GM12878 (cell line): ENCODE results near the gene NUDT14. TPM values are rescaled to one million over a fixed set of nuclear protein-coding genes. Genes with fewer than 3 reads are reported as not detected.

Experiments
- ATAC-seq: fragments of 200-7000 bp; cut with Tn5 transposase; 3 replicates; pipeline ENCODE4 v1.9.1; 2020; ENCODE audit warnings: mild to moderate bottlenecking, moderate library complexity
- BruUV-seq: library from RNA; stranded (reverse); fragments of 400-500 nt; replicated peaks from 2 replicates; lab custom pipeline; 2021; lab: Mats Ljungman, UMichigan
- CTCF ChIA-PET: fragments of 300-600 bp; sonication (Branson Sonifier 250); formaldehyde crosslinking; extraction: SDS; loops from one replicate; lab custom pipeline; 2021; ENCODE audit warnings: inconsistent platforms; lab: Yijun Ruan, JAX
- POLR2A ChIA-PET: fragments of 350-600 bp; formaldehyde crosslinking; extraction: SDS; loops from one replicate; lab custom pipeline; 2021; ENCODE audit warnings: inconsistent platforms; lab: Charles Lee
- RAD21 ChIA-PET: fragments of 300-600 bp; sonication (Branson Sonifier 250); formaldehyde crosslinking; loops from one replicate; lab custom pipeline; 2023; ENCODE audit warnings: antibody characterized with exemption; ENCODE audit not compliant: unreplicated experiment; lab: Charles Lee
- SMC1A ChIA-PET: fragments of 300-600 bp; sonication (Branson Sonifier 250); formaldehyde crosslinking; loops from one replicate; lab custom pipeline; 2023; ENCODE audit not compliant: unreplicated experiment, uncharacterized antibody; lab: Charles Lee
- DNase-seq: peaks from one replicate; pipeline ENCODE4 v3.0.0-alpha.2; 2011; ENCODE audit warnings: low read depth, low spot score
- FAIRE-seq: peaks from 3 replicates; lab custom pipeline; 2011; peaks lifted over from hg19 to GRCh38; lab: Jason Lieb, UNC
- H2AFZ ChIP-seq: 2 replicates; pipeline ENCODE4 v1.6.0; 2011; ENCODE audit warnings: low read depth, low read length, control low read depth; ENCODE audit not compliant: control insufficient read depth
- H3K27ac ChIP-seq: 2 replicates; pipeline ENCODE4 v1.5.1; 2011; ENCODE audit warnings: control low read depth; ENCODE audit not compliant: control insufficient read depth, insufficient read depth
- H3K27me3 ChIP-seq, 2 experiments: replicated peaks in 1 of 2; 2 replicates each; pipeline versions ENCODE4 v1.6.0 to v1.6.1; 2011; ENCODE audit warnings: low read length in 1 of 2; ENCODE audit not compliant: control insufficient read depth in 2 of 2, insufficient read depth in 2 of 2
- H3K36me3 ChIP-seq, 2 experiments: 2 replicates each; pipeline ENCODE4 v1.5.1; 2011; ENCODE audit warnings: low read length in 1 of 2; ENCODE audit not compliant: control insufficient read depth in 2 of 2, insufficient read depth in 2 of 2
- H3K4me1 ChIP-seq: 2 replicates; pipeline ENCODE4 v1.6.1; 2011; ENCODE audit warnings: mild to moderate bottlenecking, low read length, moderate library complexity, mixed read lengths; ENCODE audit not compliant: control insufficient read depth, insufficient read depth
- H3K4me2 ChIP-seq: 2 replicates; pipeline ENCODE4 v1.6.0; 2011; ENCODE audit warnings: control low read depth; ENCODE audit not compliant: control insufficient read depth, insufficient read depth
- H3K4me3 ChIP-seq: fragments of 200-600 bp; sonication (generic); 2 replicates; pipeline ENCODE4 v1.5.1; 2016
- H3K79me2 ChIP-seq: 2 replicates; pipeline ENCODE4 v1.6.0; 2011; ENCODE audit warnings: low read length; ENCODE audit not compliant: control insufficient read depth, insufficient read depth
- H3K9ac ChIP-seq: 2 replicates; pipeline ENCODE4 v1.8.0; 2011; ENCODE audit warnings: low read length, control low read depth, mixed read lengths; ENCODE audit not compliant: control insufficient read depth, insufficient read depth
- H3K9me3 ChIP-seq: replicated peaks from 3 replicates; pipeline ENCODE4 v1.5.1; 2011; ENCODE audit warnings: mild to moderate bottlenecking, low read length; ENCODE audit not compliant: control insufficient read depth, insufficient read depth
- H4K20me1 ChIP-seq: 2 replicates; pipeline ENCODE4 v1.6.0; 2011; ENCODE audit not compliant: control insufficient read depth, insufficient read depth
- CBFB ChIP-seq: IDR thresholded peaks from 2 replicates; pipeline ENCODE4 v1.6.1; 2016; ENCODE audit warnings: antibody characterized with exemption, low read depth
- CREB1 ChIP-seq: IDR thresholded peaks from 2 replicates; pipeline ENCODE4 v1.6.1; 2012; ENCODE audit warnings: low read depth, mild to moderate bottlenecking, inconsistent platforms
- EP300 ChIP-seq, 2 experiments: fragments of 150-350 bp in 1 of 2; IDR thresholded peaks; 2 replicates each; pipeline ENCODE4 v1.6.1; 2011 to 2012; ENCODE audit warnings: low read depth in 2 of 2, low read length in 2 of 2, borderline replicate concordance in 1 of 2, improper control_type of control experiment in 1 of 2, inconsistent platforms in 1 of 2; ENCODE audit not compliant: control insufficient read depth in 1 of 2
- ESRRA ChIP-seq: IDR thresholded peaks from 2 replicates; pipeline ENCODE4 v1.6.1; 2012; ENCODE audit warnings: mild to moderate bottlenecking, low read length, improper control_type of control experiment
- FOXM1 ChIP-seq: IDR thresholded peaks from 2 replicates; pipeline ENCODE4 v1.6.1; 2012; ENCODE audit warnings: low read depth, mild to moderate bottlenecking, inconsistent platforms, low read length, moderate library complexity
- IRF4 ChIP-seq: IDR thresholded peaks from 2 replicates; pipeline ENCODE4 v1.6.1; 2011; ENCODE audit warnings: low read depth, low read length
- POLR2A ChIP-seq: IDR thresholded peaks from 2 replicates; pipeline ENCODE4 v1.6.1; 2011; ENCODE audit warnings: low read depth, mild to moderate bottlenecking, low read length
- RAD21 ChIP-seq: IDR thresholded peaks from 2 replicates; pipeline ENCODE4 v1.6.1; 2011; ENCODE audit warnings: mild to moderate bottlenecking, low read depth, low read length, moderate library complexity; ENCODE audit not compliant: insufficient read depth
- SIX5 ChIP-seq: IDR thresholded peaks from 2 replicates; pipeline ENCODE4 v1.6.1; 2011; ENCODE audit warnings: mild to moderate bottlenecking, low read depth, low read length, moderate library complexity; ENCODE audit not compliant: severe bottlenecking
- USF1 ChIP-seq: IDR thresholded peaks from 2 replicates; pipeline ENCODE4 v1.6.1; 2011; ENCODE audit warnings: borderline replicate concordance, low read depth, mild to moderate bottlenecking, moderate library complexity, mixed read lengths, low read length; ENCODE audit not compliant: insufficient read depth; ENCODE audit errors: extremely low read length
- USF2 ChIP-seq: IDR thresholded peaks from 2 replicates; pipeline ENCODE4 v1.6.1; 2011; ENCODE audit warnings: low read depth, low read length, improper control_type of control experiment, borderline replicate concordance
- YBX1 ChIP-seq: fragments of 450-650 bp; IDR thresholded peaks from 2 replicates; pipeline ENCODE4 v1.6.1; 2016; ENCODE audit warnings: antibody characterized with exemption
- ZBTB40 ChIP-seq: fragments of 450-650 bp; IDR thresholded peaks from 2 replicates; pipeline ENCODE4 v1.6.1; 2016; ENCODE audit warnings: mild to moderate bottlenecking, moderate library complexity, borderline replicate concordance
- ZNF592 ChIP-seq: fragments of 450-650 bp; IDR thresholded peaks from 2 replicates; pipeline ENCODE4 v1.6.1; 2017; ENCODE audit warnings: mild to moderate bottlenecking, moderate library complexity
- WGBS: methylation state at CpG from one replicate; pipeline ENCODE4 v1.1.6; 2016; ENCODE audit warnings: low lambda C conversion rate; ENCODE audit not compliant: insufficient replicate concordance, insufficient coverage; ENCODE audit errors: missing lambda C conversion rate; 5-methylcytosine and 5-hydroxymethylcytosine counted together
- in situ Hi-C: fragments of 300-500 bp; cut with MboI; formaldehyde crosslinking; loops from 9 replicates; pipeline ENCODE4 v1.14.3; 2018; ENCODE audit warnings: mixed read lengths
- intact Hi-C: fragments of 100-400 bp; cut with micrococcal nuclease; formaldehyde crosslinking; loops from one replicate; pipeline ENCODE4 v1.14.2; 2022; ENCODE audit not compliant: unreplicated experiment
- polyA plus RNA-seq, 11 experiments: library from polyadenylated mRNA; depleted of rRNA in 4 of 11; unstranded in 6 of 11; stranded (reverse) in 5 of 11; fragments of >200 nt; fragmentation: Nextera tagmentation in 4 of 11; fragmentation: Illumina TruSeq in 1 of 11; extraction: Ambion mirVana in 4 of 11; extraction: Trizol in 1 of 11; gene quantifications; 1 replicate in 1 of 11; 2 replicates in 10 of 11; pipeline versions ENCODE4 v1.2.1 to v1.2.3, GENCODE V29; 2011 to 2016; ENCODE audit warnings: inconsistent platforms in 2 of 11, missing spikeins in 2 of 11, low read depth in 1 of 11
- total RNA-seq, 4 experiments: library from RNA; depleted of rRNA in 3 of 4; stranded (reverse); fragments of >200 nt in 3 of 4; fragmentation: Illumina TruSeq in 1 of 4; extraction: Trizol in 1 of 4; gene quantifications; 2 replicates each; pipeline versions ENCODE4 v1.2.1 to v1.2.3, GENCODE V29; 2013 to 2021

The NUDT14 gene
- total and polyA plus RNA-seq, 10 of the 15 experiments (the other 5 are each of a cell fraction or from before 2014, with no cell fraction given) = 0.62 to 6.8 (median 4.3) TPM; not detected in 1

GRCh38 chr14:105153739-105154475 lies 27.2 kb downstream of the NUDT14 start:
- Histone ChIP-seq H2AFZ (no peak overlapping the region), H3K4me1 (no peaks in the 10 kb centered on the region), H3K36me3 (no peaks in the 10 kb centered on the region), H3K9ac (no peak overlapping the region), H3K4me3 (no peak overlapping the region), H3K79me2 (no peaks in the 10 kb centered on the region), H3K27ac (no peak overlapping the region), H4K20me1 (no peaks in the 10 kb centered on the region), H3K9me3 (no peaks in the 10 kb centered on the region), H3K4me2 (no peak overlapping the region), H3K27me3 (no peaks in the 10 kb centered on the region)
- SMC1A ChIA-PET = no interaction called here
- WGBS = 54% methylated on average over 24 of the region's 26 CpGs
- DNase-seq (no peak), FAIRE-seq (no peak), ATAC-seq (no peak)
- POLR2A ChIA-PET = no interaction called here
- intact Hi-C loops (no loop called here), in situ Hi-C loops (no loop called here)
- RAD21 ChIA-PET = no interaction called here
- BruUV-seq = no TSS peak
- CTCF ChIA-PET = no interaction called here
- TF ChIP-seq RAD21 (no peak), YBX1 (no peak), CREB1 (no peak), SIX5 (no peak), IRF4 (no peak), ESRRA (no peak), FOXM1 (no peak), USF2 (no peak), CBFB (no peak), ZNF592 (no peak), ZBTB40 (no peak), POLR2A (no peak), EP300 (IDR thresholded peaks at IDR 0.05; ENCODE audit: borderline replicate concordance in 1 of 2, control insufficient read depth in 1 of 2, low read depth in 2 of 2, low read length in 2 of 2) (no peak), USF1 (no peak)
